NCI-H187 (cell line): ENCODE data around the gene PLEKHM1.
"Not testable (repeated sequence)": the region's sequence is repeated elsewhere in the genome, so short reads cannot be mapped to it uniquely, and the experiment has no call there.

Experiments
- DNase-seq, 2 experiments: peaks; one replicate each; lab custom pipeline; 2025; lab: John Stamatoyannopoulos, UW

The PLEKHM1 gene

GRCh38 chr17:45461524-45462327, 28.8 kb downstream of the PLEKHM1 start:
- DNase-seq = not testable (repeated sequence)

GRCh38 chr17:45460422-45460821, 30.1 kb downstream of the PLEKHM1 start:
- DNase-seq = not testable (repeated sequence)

GRCh38 chr17:45454341-45454740, 36.2 kb downstream of the PLEKHM1 start:
- not testable (repeated sequence) for DNase-seq

GRCh38 chr17:45453731-45454130, 36.8 kb downstream of the PLEKHM1 start:
- not testable (repeated sequence) for DNase-seq

- DNase-seq = not testable (repeated sequence)
These were observed 37.3 kb downstream of the PLEKHM1 start for GRCh38 chr17:45453225-45453534.

GRCh38 chr17:45452329-45453224, 37.9 kb downstream of the PLEKHM1 start:
- DNase-seq = not testable (repeated sequence)

- DNase-seq = not testable (repeated sequence)
These were observed 38.9 kb downstream of the PLEKHM1 start for GRCh38 chr17:45451660-45452059.

GRCh38 chr17:45451131-45451530, 39.4 kb downstream of the PLEKHM1 start:
- DNase-seq = no peak

GRCh38 chr17:45449708-45450329, 40.7 kb downstream of the PLEKHM1 start:
- not testable (repeated sequence) for DNase-seq

GRCh38 chr17:45449260-45449659, 41.3 kb downstream of the PLEKHM1 start:
- not testable (repeated sequence) for DNase-seq

GRCh38 chr17:45448483-45448882, 42.0 kb downstream of the PLEKHM1 start:
- not testable (repeated sequence) for DNase-seq

GRCh38 chr17:45448066-45448465, 42.5 kb downstream of the PLEKHM1 start:
- DNase-seq = not testable (repeated sequence)

GRCh38 chr17:45447650-45448049, 42.9 kb downstream of the PLEKHM1 start:
- DNase-seq = not testable (repeated sequence)

GRCh38 chr17:45446872-45447625, 43.5 kb downstream of the PLEKHM1 start:
- not testable (repeated sequence) for DNase-seq

- not testable (repeated sequence) for DNase-seq
These were observed 44.4 kb downstream of the PLEKHM1 start for GRCh38 chr17:45445901-45446743.

GRCh38 chr17:45444856-45445820, 45.4 kb downstream of the PLEKHM1 start:
- DNase-seq = not testable (repeated sequence)

GRCh38 chr17:45444301-45444700, 46.2 kb downstream of the PLEKHM1 start:
- not testable (repeated sequence) for DNase-seq

GRCh38 chr17:45443371-45444260, 46.9 kb downstream of the PLEKHM1 start:
- DNase-seq = not testable (repeated sequence)
